HEK293 (cell line): ENCODE measurements around the gene UCP3.

Source experiments
- CTCF ChIA-PET: fragments of 350-600 bp; formaldehyde crosslinking; extraction: SDS; loops from one replicate; lab custom pipeline; 2021; ENCODE audit warnings: antibody characterized with exemption; lab: Yijun Ruan, JAX
- POLR2A ChIA-PET: fragments of 300-600 bp; formaldehyde crosslinking; extraction: SDS; loops from one replicate; lab custom pipeline; 2020; ENCODE audit warnings: antibody characterized with exemption, inconsistent platforms; lab: Yijun Ruan, JAX
- H3K27ac ChIP-seq: fragments of 200-500 bp; sonication (Bioruptor generic); 2 replicates; pipeline ENCODE4 v1.5.1; 2014; ENCODE audit warnings: low read depth, low read length, control low read depth, inconsistent platforms; ENCODE audit errors: extremely low read depth
- H3K36me3 ChIP-seq, 2 experiments: fragments of 200-500 bp in 1 of 2; sonication (Bioruptor generic) in 1 of 2; 1 replicate in 1 of 2; 2 replicates in 1 of 2; pipeline ENCODE4 v1.5.1; 2014 to 2017; ENCODE audit warnings: inconsistent platforms in 2 of 2, low read length in 2 of 2; ENCODE audit not compliant: control insufficient read depth in 2 of 2, insufficient read depth in 1 of 2
- H3K4me1 ChIP-seq: fragments of 200-500 bp; sonication (Bioruptor generic); 2 replicates; pipeline ENCODE4 v1.5.1; 2014; ENCODE audit warnings: mild to moderate bottlenecking, low read length, inconsistent platforms; ENCODE audit not compliant: control insufficient read depth, insufficient read depth
- H3K4me3 ChIP-seq: 2 replicates; pipeline ENCODE4 v1.5.1; 2011; ENCODE audit warnings: low read depth, mild to moderate bottlenecking, control low read depth, low read length, moderate library complexity
- H3K9me3 ChIP-seq: fragments of 200-500 bp; sonication (Bioruptor generic); 2 replicates; pipeline ENCODE4 v1.5.1; 2014; ENCODE audit warnings: low read depth, low read length, inconsistent platforms; ENCODE audit not compliant: control insufficient read depth, insufficient read depth
- EGR2 ChIP-seq: fragments of 450-650 bp; formaldehyde crosslinking; IDR thresholded peaks from 2 replicates; pipeline ENCODE4 v1.5.1; 2016; ENCODE audit warnings: low read depth, missing biosample characterization, missing genetic modification characterization
- FEZF1 ChIP-seq: fragments of 450-650 bp; formaldehyde crosslinking; IDR thresholded peaks from 2 replicates; pipeline ENCODE4 v1.5.1; 2016; ENCODE audit warnings: missing biosample characterization, missing genetic modification characterization
- GLI2 ChIP-seq: fragments of 450-650 bp; formaldehyde crosslinking; IDR thresholded peaks from 2 replicates; pipeline ENCODE4; 2017; ENCODE audit warnings: missing biosample characterization, missing genetic modification characterization, low read depth, borderline replicate concordance
- HOXA7 ChIP-seq: sonication (generic); formaldehyde crosslinking; IDR thresholded peaks from 2 replicates; pipeline ENCODE4 v1.8.1; 2022; ENCODE audit warnings: missing genetic modification reagents, borderline replicate concordance
- MEIS1 ChIP-seq: sonication (generic); formaldehyde crosslinking; IDR thresholded peaks from 2 replicates; pipeline ENCODE4 v1.8.1; 2022; ENCODE audit warnings: missing genetic modification reagents, mild to moderate bottlenecking, borderline replicate concordance
- OVOL3 ChIP-seq: fragments of 450-650 bp; formaldehyde crosslinking; IDR thresholded peaks from 2 replicates; pipeline ENCODE4 v1.5.1; 2016; ENCODE audit warnings: missing biosample characterization, missing genetic modification characterization
- RBAK ChIP-seq: fragments of 450-650 bp; formaldehyde crosslinking; IDR thresholded peaks from 2 replicates; pipeline ENCODE4 v1.5.1; 2016; ENCODE audit warnings: missing biosample characterization, missing genetic modification characterization
- REPIN1 ChIP-seq: fragments of 450-650 bp; formaldehyde crosslinking; IDR thresholded peaks from 2 replicates; pipeline ENCODE4 v1.5.1; 2017; ENCODE audit warnings: missing biosample characterization, missing genetic modification characterization, low read depth
- TCF7L2 ChIP-seq: IDR thresholded peaks from 2 replicates; pipeline ENCODE4 v1.6.1; 2011; ENCODE audit warnings: low read depth, mild to moderate bottlenecking, inconsistent platforms, low read length, moderate library complexity, borderline replicate concordance
- ZEB2 ChIP-seq: fragments of 450-650 bp; formaldehyde crosslinking; IDR thresholded peaks from 2 replicates; pipeline ENCODE4 v1.5.1; 2016; ENCODE audit warnings: missing biosample characterization, missing genetic modification characterization
- ZFP41 ChIP-seq: fragments of 450-650 bp; formaldehyde crosslinking; IDR thresholded peaks from 2 replicates; pipeline ENCODE4 v1.5.1; 2016; ENCODE audit warnings: missing biosample characterization, missing genetic modification characterization, borderline replicate concordance
- ZIC2 ChIP-seq: fragments of 450-650 bp; formaldehyde crosslinking; IDR thresholded peaks from 2 replicates; pipeline ENCODE4 v1.5.1; 2016; ENCODE audit warnings: missing biosample characterization, missing genetic modification characterization
- ZNF138 ChIP-seq: fragments of 450-650 bp; formaldehyde crosslinking; IDR thresholded peaks from 2 replicates; pipeline ENCODE4 v1.5.1; 2016; ENCODE audit warnings: missing biosample characterization, missing genetic modification characterization, borderline replicate concordance
- ZNF169 ChIP-seq: fragments of 450-650 bp; formaldehyde crosslinking; IDR thresholded peaks from 2 replicates; pipeline ENCODE4 v1.5.1; 2016; ENCODE audit warnings: missing biosample characterization, missing genetic modification characterization
- ZNF175 ChIP-seq: fragments of 450-650 bp; formaldehyde crosslinking; IDR thresholded peaks from 2 replicates; pipeline ENCODE4 v1.5.1; 2016; ENCODE audit warnings: missing biosample characterization, missing genetic modification characterization
- ZNF202 ChIP-seq: fragments of 450-650 bp; formaldehyde crosslinking; IDR thresholded peaks from 2 replicates; pipeline ENCODE4 v1.5.1; 2016; ENCODE audit warnings: missing biosample characterization, missing genetic modification characterization, borderline replicate concordance
- ZNF221 ChIP-seq: fragments of 450-650 bp; formaldehyde crosslinking; IDR thresholded peaks from 2 replicates; pipeline ENCODE4 v1.5.1; 2017; ENCODE audit warnings: missing biosample characterization, missing genetic modification characterization, borderline replicate concordance
- ZNF223 ChIP-seq: fragments of 450-650 bp; formaldehyde crosslinking; IDR thresholded peaks from 2 replicates; pipeline ENCODE4 v1.5.1; 2016; ENCODE audit warnings: missing biosample characterization, missing genetic modification characterization
- ZNF324 ChIP-seq: fragments of 450-650 bp; formaldehyde crosslinking; IDR thresholded peaks from 2 replicates; pipeline ENCODE4 v1.5.1; 2016; ENCODE audit warnings: missing biosample characterization, missing genetic modification characterization
- ZNF416 ChIP-seq: fragments of 450-650 bp; formaldehyde crosslinking; IDR thresholded peaks from 2 replicates; pipeline ENCODE4 v1.5.1; 2016; ENCODE audit warnings: missing biosample characterization, missing genetic modification characterization
- ZNF658 ChIP-seq: fragments of 450-650 bp; formaldehyde crosslinking; IDR thresholded peaks from 2 replicates; pipeline ENCODE4; 2016; ENCODE audit warnings: missing biosample characterization, missing genetic modification characterization
- ZNF660 ChIP-seq: fragments of 450-650 bp; IDR thresholded peaks from 2 replicates; pipeline ENCODE4 v1.5.1; 2018; ENCODE audit warnings: missing biosample characterization, mild to moderate bottlenecking, missing genetic modification characterization
- ZNF701 ChIP-seq: fragments of 450-650 bp; formaldehyde crosslinking; IDR thresholded peaks from 2 replicates; pipeline ENCODE4 v1.5.1; 2016; ENCODE audit warnings: missing biosample characterization, missing genetic modification characterization
- ZNF776 ChIP-seq: fragments of 450-650 bp; formaldehyde crosslinking; IDR thresholded peaks from 2 replicates; pipeline ENCODE4 v1.5.0; 2017; ENCODE audit warnings: missing biosample characterization, missing genetic modification characterization, borderline replicate concordance
- ZNF843 ChIP-seq: fragments of 450-650 bp; formaldehyde crosslinking; IDR thresholded peaks from 2 replicates; pipeline ENCODE4 v1.5.1; 2016; ENCODE audit warnings: missing biosample characterization, missing genetic modification characterization
- TF ChIP-seq, protein P1 (sequence below): fragments of 450-650 bp; formaldehyde crosslinking; IDR thresholded peaks from 2 replicates; pipeline ENCODE4 v1.5.1; 2016; ENCODE audit warnings: missing biosample characterization, missing genetic modification characterization
- TF ChIP-seq, protein P2 (sequence below): fragments of 450-650 bp; formaldehyde crosslinking; IDR thresholded peaks from 2 replicates; pipeline ENCODE4 v1.5.1; 2017; ENCODE audit warnings: missing biosample characterization, mild to moderate bottlenecking, missing genetic modification characterization, moderate library complexity
- TF ChIP-seq, protein P3 (sequence below): fragments of 450-650 bp; formaldehyde crosslinking; IDR thresholded peaks from 2 replicates; pipeline ENCODE4 v1.5.1; 2016; ENCODE audit warnings: missing biosample characterization, missing genetic modification characterization
- TF ChIP-seq, protein P4 (sequence below): fragments of 450-650 bp; formaldehyde crosslinking; IDR thresholded peaks from 2 replicates; pipeline ENCODE4 v1.5.1; 2016; ENCODE audit warnings: missing biosample characterization, missing genetic modification characterization

UCP3 gene

DNA sequence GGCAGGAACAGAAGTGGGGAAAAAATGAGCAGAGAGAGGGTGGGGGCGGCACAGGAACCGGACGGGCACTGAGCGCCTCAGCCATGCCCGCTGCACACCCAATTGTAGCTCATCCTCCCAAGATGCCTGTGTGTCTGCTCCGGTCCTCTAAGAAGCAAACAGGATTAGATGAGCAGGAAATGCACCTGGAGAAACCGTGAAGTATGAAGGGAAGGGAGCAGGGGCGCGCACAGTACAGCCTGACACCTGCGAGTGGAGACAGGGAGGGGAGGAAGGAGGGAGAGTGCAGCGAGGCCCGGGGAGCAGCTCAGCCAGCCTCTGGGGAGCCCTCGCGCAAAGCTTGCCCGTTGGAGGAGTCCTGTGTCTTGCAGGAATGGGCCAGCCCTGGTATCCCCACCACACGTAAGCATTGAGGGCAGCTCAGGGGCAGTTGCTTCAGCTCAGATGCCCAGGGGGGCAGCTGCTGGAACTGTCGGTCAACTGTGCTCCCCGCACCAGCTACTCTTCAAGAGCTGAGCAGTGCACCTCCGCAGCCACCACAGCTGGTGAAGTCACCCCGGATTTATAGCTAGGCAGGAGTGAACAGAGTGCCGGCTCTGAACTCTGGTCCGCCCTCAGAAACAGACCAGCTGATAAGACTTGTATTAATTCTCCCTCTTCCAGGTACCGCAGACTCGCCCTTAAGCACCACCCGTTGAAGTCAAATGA is 51.1 kb downstream of the UCP3 start:
- ChIA-PET POLR2A (no interaction called here), CTCF (interaction anchor here (0.6 kb wide), 1 partner anchor 52 kb away, joined by 3 read pairs; no protein-coding TSS in a partner anchor)
- no peak overlapping the region for H3K4me3 ChIP-seq
- TF ChIP-seq FEZF1 (tag by site-specific recombination) (no peak), ZEB2 (tag by site-specific recombination) (no peak), GLI2 (tag by site-specific recombination) (no peak), ZFP41 (tag by site-specific recombination) (no peak), ZNF221 (tag by site-specific recombination) (no peak), REPIN1 (tag by site-specific recombination) (no peak), ZNF324 (no peak), TCF7L2 (no peak), HOXA7 (no peak), OVOL3 (tag by site-specific recombination) (no peak), ZNF660 (tag by site-specific recombination) (no peak), ZIC2 (tag by site-specific recombination) (no peak), ZNF658 (tag by site-specific recombination) (no peak), ZNF138 (tag by site-specific recombination) (no peak), ZNF175 (tag by site-specific recombination) (no peak), RBAK (tag by site-specific recombination) (no peak)
- TF ChIP-seq, protein P1, sequence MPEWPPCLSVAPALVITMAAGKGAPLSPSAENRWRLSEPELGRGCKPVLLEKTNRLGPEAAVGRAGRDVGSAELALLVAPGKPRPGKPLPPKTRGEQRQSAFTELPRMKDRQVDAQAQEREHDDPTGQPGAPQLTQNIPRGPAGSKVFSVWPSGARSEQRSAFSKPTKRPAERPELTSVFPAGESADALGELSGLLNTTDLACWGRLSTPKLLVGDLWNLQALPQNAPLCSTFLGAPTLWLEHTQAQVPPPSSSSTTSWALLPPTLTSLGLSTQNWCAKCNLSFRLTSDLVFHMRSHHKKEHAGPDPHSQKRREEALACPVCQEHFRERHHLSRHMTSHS = no peak
- TF ChIP-seq, protein P2, sequence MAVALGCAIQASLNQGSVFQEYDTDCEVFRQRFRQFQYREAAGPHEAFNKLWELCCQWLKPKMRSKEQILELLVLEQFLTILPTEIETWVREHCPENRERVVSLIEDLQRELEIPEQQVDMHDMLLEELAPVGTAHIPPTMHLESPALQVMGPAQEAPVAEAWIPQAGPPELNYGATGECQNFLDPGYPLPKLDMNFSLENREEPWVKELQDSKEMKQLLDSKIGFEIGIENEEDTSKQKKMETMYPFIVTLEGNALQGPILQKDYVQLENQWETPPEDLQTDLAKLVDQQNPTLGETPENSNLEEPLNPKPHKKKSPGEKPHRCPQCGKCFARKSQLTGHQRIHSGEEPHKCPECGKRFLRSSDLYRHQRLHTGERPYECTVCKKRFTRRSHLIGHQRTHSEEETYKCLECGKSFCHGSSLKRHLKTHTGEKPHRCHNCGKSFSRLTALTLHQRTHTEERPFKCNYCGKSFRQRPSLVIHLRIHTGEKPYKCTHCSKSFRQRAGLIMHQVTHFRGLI = no peak
- TF ChIP-seq, protein P3, sequence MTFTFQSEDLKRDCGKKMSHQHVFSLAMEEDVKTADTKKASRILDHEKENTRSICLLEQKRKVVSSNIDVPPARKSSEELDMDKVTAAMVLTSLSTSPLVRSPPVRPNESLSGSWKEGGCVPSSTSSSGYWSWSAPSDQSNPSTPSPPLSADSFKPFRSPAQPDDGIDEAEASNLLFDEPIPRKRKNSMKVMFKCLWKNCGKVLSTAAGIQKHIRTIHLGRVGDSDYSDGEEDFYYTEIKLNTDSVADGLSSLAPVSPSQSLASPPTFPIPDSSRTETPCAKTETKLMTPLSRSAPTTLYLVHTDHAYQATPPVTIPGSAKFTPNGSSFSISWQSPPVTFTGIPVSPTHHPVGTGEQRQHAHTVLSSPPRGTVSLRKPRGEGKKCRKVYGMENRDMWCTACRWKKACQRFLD = no peak
- TF ChIP-seq, protein P4, sequence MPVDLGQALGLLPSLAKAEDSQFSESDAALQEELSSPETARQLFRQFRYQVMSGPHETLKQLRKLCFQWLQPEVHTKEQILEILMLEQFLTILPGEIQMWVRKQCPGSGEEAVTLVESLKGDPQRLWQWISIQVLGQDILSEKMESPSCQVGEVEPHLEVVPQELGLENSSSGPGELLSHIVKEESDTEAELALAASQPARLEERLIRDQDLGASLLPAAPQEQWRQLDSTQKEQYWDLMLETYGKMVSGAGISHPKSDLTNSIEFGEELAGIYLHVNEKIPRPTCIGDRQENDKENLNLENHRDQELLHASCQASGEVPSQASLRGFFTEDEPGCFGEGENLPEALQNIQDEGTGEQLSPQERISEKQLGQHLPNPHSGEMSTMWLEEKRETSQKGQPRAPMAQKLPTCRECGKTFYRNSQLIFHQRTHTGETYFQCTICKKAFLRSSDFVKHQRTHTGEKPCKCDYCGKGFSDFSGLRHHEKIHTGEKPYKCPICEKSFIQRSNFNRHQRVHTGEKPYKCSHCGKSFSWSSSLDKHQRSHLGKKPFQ = no peak
- H3K36me3 ChIP-seq = no peaks in the 10 kb centered on the region
- no peaks in the 10 kb centered on the region for H3K9me3 ChIP-seq
- no peak overlapping the region for H3K27ac ChIP-seq
- H3K4me1 ChIP-seq = no peaks in the 10 kb centered on the region

DNA sequence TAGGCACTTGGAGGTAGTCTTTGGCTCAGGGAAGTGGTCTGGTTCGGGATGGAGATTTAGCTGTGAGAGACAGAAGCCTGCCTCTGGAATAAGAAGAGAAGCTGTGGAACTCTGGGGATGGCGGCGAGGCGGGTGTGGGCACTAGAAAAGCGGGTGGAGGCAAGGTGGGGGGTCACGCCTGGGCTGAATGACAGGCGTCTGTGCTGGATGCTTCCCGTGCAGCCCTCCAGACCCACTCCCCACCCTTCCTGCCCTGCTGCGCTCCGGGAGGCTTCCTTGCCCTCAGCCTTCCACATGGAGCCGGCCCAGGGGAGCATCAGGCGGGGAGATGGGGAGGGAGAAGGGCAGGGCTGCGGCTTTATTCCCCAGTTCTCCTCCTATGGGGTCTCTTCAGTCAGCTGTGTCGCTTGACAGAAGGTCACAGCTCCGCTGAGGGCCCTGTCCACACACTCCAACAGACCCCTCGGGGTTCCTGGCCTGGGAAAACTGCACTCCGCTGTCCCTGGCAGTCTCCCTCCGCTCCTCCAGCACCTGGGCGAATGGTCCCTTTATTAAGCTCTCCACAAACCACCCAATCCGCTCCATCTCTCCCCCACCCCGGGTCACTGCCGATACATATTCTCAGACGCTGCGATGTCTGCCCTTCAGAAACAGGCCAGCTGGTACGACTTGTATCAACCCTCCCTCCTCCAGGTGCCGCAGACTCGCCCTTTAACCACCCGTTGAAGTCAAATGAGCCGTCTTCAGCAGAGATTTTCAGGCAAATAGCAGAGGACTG is 51.8 kb downstream of the UCP3 start:
- H3K4me3 ChIP-seq = no peak overlapping the region
- H3K36me3 ChIP-seq = no peaks in the 10 kb centered on the region
- H3K27ac ChIP-seq = no peak overlapping the region
- ChIA-PET POLR2A (interaction anchor here (0.7 kb wide), 1 partner anchor 536 kb away, joined by 5 read pairs; no protein-coding TSS in a partner anchor), CTCF (interaction anchor here (0.6 kb wide), 1 partner anchor 53 kb away, joined by 3 read pairs; no protein-coding TSS in a partner anchor)
- no peak for TF ChIP-seq ZNF416 (tag by site-specific recombination)
- TF ChIP-seq ZEB2 (tag by site-specific recombination) = no peak
- no peak for TF ChIP-seq ZNF701
- TF ChIP-seq ZNF202 (tag by site-specific recombination) = no peak
- TF ChIP-seq ZNF169 (tag by site-specific recombination) = no peak
- TF ChIP-seq REPIN1 (tag by site-specific recombination) = no peak
- TF ChIP-seq ZNF843 (tag by site-specific recombination) = no peak
- no peak for TF ChIP-seq MEIS1
- no peak for TF ChIP-seq ZNF776 (tag by site-specific recombination)
- no peak for TF ChIP-seq EGR2 (tag by site-specific recombination)
- TF ChIP-seq ZNF223 (tag by site-specific recombination) = no peak
- H3K9me3 ChIP-seq = no peaks in the 10 kb centered on the region
- no peaks in the 10 kb centered on the region for H3K4me1 ChIP-seq
